Spleen (tissue), 11 donors: ENCODE results near the gene CNP. TPM values are rescaled to one million over a fixed set of nuclear protein-coding genes. Genes with fewer than 3 reads are reported as not detected.

Source experiments
- DNase-seq: peaks from one replicate; pipeline ENCODE4 v3.0.0-alpha.2; 2020
- H3K27ac ChIP-seq, 8 donors: fragments of 200-600 bp; sonication (generic) in 7 of 8; 1 replicate in 4 of 8; 2 replicates in 4 of 8; pipeline versions ENCODE4 v1.5.0 to v1.8.0; 2016 to 2021; ENCODE audit warnings: inconsistent platforms in 4 of 8, mild to moderate bottlenecking in 4 of 8, moderate library complexity in 1 of 8
- H3K27me3 ChIP-seq, 7 donors: fragments of 200-600 bp; sonication (generic) in 6 of 7; replicated peaks in 1 of 7; 1 replicate in 4 of 7; 2 replicates in 3 of 7; pipeline versions ENCODE4 v1.5.0 to v1.8.0; 2016 to 2021; ENCODE audit warnings: inconsistent platforms in 3 of 7, mild to moderate bottlenecking in 1 of 7
- H3K36me3 ChIP-seq, 6 donors: fragments of 200-600 bp; sonication (generic) in 5 of 6; 1 replicate in 4 of 6; 2 replicates in 2 of 6; pipeline versions ENCODE4 v1.5.0 to v1.8.0; 2016 to 2021; ENCODE audit warnings: inconsistent platforms in 2 of 6
- H3K4me1 ChIP-seq, 6 donors: fragments of 200-600 bp; sonication (generic) in 5 of 6; 1 replicate in 3 of 6; 2 replicates in 3 of 6; pipeline versions ENCODE4 v1.5.0 to v1.8.0; 2016 to 2021; ENCODE audit warnings: inconsistent platforms in 3 of 6
- H3K4me3 ChIP-seq, 8 donors: fragments of 200-600 bp; sonication (generic) in 7 of 8; 1 replicate in 4 of 8; 2 replicates in 4 of 8; pipeline versions ENCODE4 v1.5.0 to v1.8.0; 2016 to 2021; ENCODE audit warnings: inconsistent platforms in 4 of 8, mild to moderate bottlenecking in 4 of 8, moderate library complexity in 2 of 8
- H3K9me3 ChIP-seq, 8 donors: fragments of 200-600 bp; sonication (generic) in 7 of 8; 1 replicate in 4 of 8; 2 replicates in 4 of 8; pipeline versions ENCODE4 v1.5.0 to v1.8.0; 2016 to 2021; ENCODE audit warnings: inconsistent platforms in 4 of 8
- CTCF ChIP-seq, 11 experiments: fragments of 200-600 bp in 7 of 11; fragments of 450-650 bp in 4 of 11; sonication (generic) in 4 of 11; IDR thresholded peaks in 8 of 11; conservative IDR thresholded peaks in 3 of 11; 1 replicate in 7 of 11; 2 replicates in 4 of 11; pipeline versions ENCODE4 v1.4.0 to v1.8.0; 2016 to 2021; ENCODE audit warnings: antibody characterized with exemption in 11 of 11, inconsistent platforms in 4 of 11, mild to moderate bottlenecking in 1 of 11
- POLR2A ChIP-seq, 3 donors: fragments of 450-650 bp; IDR thresholded peaks; one replicate each; pipeline ENCODE4 v1.5.1; 2017; ENCODE audit warnings: antibody characterized with exemption in 3 of 3, mild to moderate bottlenecking in 1 of 3
- POLR2AphosphoS5 ChIP-seq, 3 donors: sonication (generic); formaldehyde crosslinking; IDR thresholded peaks; one replicate each; pipeline ENCODE4 v1.5.1; 2017; ENCODE audit warnings: antibody characterized with exemption in 3 of 3
- WGBS, 5 donors: extraction: QIAGEN DNeasy Blood & Tissue Kit in 3 of 5; methylation state at CpG; one replicate each; pipeline versions ENCODE4 v1.1.5 to v1.1.7; 2013 to 2018; 5-methylcytosine and 5-hydroxymethylcytosine counted together
- intact Hi-C: fragments of 100-400 bp; cut with DNase I; formaldehyde crosslinking; loops from one replicate; pipeline ENCODE4 v1.15.0; 2023; ENCODE audit warnings: low total_unique reads
- polyA plus RNA-seq, 3 donors: library from polyadenylated mRNA; stranded (reverse); fragments of 200-250 nt; gene quantifications; one replicate each; pipeline ENCODE4 v1.2.1, GENCODE V29; 2013
- total RNA-seq, 7 donors: library from RNA; depleted of rRNA in 3 of 7; stranded (reverse); fragments of >200 nt in 3 of 7; fragmentation: NEBNext Ultra II Directional in 4 of 7; extraction: Animal tissue kit (Norgen Biotek cat#: 25700) in 4 of 7; gene quantifications; one replicate each; pipeline versions ENCODE4 v1.1.0 to v1.2.1, GENCODE V29; 2016 to 2021
- donor health status: healthy with polysubstance abuse.
- donor health status: DM: no; HTN: no; CAD: no; lungs with moderate emphysema.
- donor health status: DM: no; HTN: no; CAD: no.
- donor health status: Bipolar disorder and iron deficiency.
- donor health status: healthy.
- donor health status: DM: no; HTN: no; CAD: no.
- donor health status: DM: yes; HTN: yes; CAD: no.

The CNP gene
- total and polyA plus RNA-seq, 10 donors = 22.3 to 49.8 (median 41.7) TPM

- DNase-seq = no peak
- H3K27ac ChIP-seq = no peak overlapping the region
Measured at GRCh38 chr17:41989702-41990419, 23.3 kb downstream of the CNP start.

GRCh38 chr17:41992576-41992975, 26.0 kb downstream of the CNP start:
- Histone ChIP-seq H3K4me1 (peaks cover 0 to 23% (median 8%) of the 10 kb centered on the region in 6 donors), H3K27ac (peak overlapping the region in 1 of 8 donors; percentile 4), H3K9me3 (no peaks in the 10 kb centered on the region), H3K27me3 (no peaks in the 10 kb centered on the region), H3K4me3 (no peak overlapping the region), H3K36me3 (peaks cover 5 to 100% (median 98%) of the 10 kb centered on the region in 6 donors)
- intact Hi-C loops = no loop called here
- TF ChIP-seq POLR2A (IDR thresholded peaks at IDR 0.05) (no peak), CTCF (IDR thresholded peaks at IDR 0.05 in 8 of 11, conservative IDR thresholded peaks at IDR 0.05 in 3 of 11) (no peak), POLR2AphosphoS5 (IDR thresholded peaks at IDR 0.05) (no peak)
- DNase-seq = no peak
- 86 to 95% (median 89%) methylated on average over 3 of the region's 3 CpGs for WGBS, 5 donors

More at GRCh38 chr17:41989702-41990419, 23.3 kb downstream of the CNP start:
- H3K4me1 ChIP-seq = peaks cover 0 to 2% (median 0%) of the 10 kb centered on the region in 6 donors
- TF ChIP-seq POLR2AphosphoS5 (IDR thresholded peaks at IDR 0.05) (no peak), CTCF (IDR thresholded peaks at IDR 0.05 in 8 of 11, conservative IDR thresholded peaks at IDR 0.05 in 3 of 11) (no peak), POLR2A (IDR thresholded peaks at IDR 0.05) (no peak)
- no peaks in the 10 kb centered on the region for H3K9me3 ChIP-seq
- H3K36me3 ChIP-seq = peaks cover 7 to 100% (median 96%) of the 10 kb centered on the region in 6 donors
- 78 to 98% (median 95%) methylated on average over 5 of the region's 5 CpGs for WGBS, 5 donors
- no peaks in the 10 kb centered on the region for H3K27me3 ChIP-seq
- H3K4me3 ChIP-seq = no peak overlapping the region
- intact Hi-C loops = no loop called here

DNA sequence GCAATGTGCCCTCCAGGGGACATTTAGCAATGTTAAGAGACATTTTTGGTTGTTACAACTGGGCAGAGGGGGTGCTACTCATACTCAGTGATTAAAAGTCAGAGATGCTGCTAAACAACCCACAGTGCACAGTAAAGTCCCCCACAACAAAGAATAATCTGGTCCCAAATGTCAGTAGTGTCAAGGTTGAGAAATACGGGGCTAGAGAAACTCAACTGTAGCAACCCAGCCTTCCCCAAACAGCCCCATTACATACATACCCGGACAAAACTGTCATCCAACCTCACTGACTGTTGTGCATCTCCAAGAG, 30.2 kb downstream of the CNP start:
- intact Hi-C loops = no loop called here
- DNase-seq = no peak
- H3K36me3 ChIP-seq = peaks cover 2 to 100% (median 91%) of the 10 kb centered on the region in 6 donors
- no peak for TF ChIP-seq POLR2A (IDR thresholded peaks at IDR 0.05)
- no peak for TF ChIP-seq POLR2AphosphoS5 (IDR thresholded peaks at IDR 0.05)
- TF ChIP-seq CTCF (IDR thresholded peaks at IDR 0.05 in 8 of 11, conservative IDR thresholded peaks at IDR 0.05 in 3 of 11) = no peak
- H3K4me3 ChIP-seq = no peak overlapping the region
- H3K27ac ChIP-seq = peak overlapping the region in 6 of 8 donors; percentile 46 to 75 (median 58)
- no peaks in the 10 kb centered on the region for H3K27me3 ChIP-seq
- 78 to 98% (median 85%) methylated on average over 2 of the region's 2 CpGs for WGBS, 5 donors
- no peaks in the 10 kb centered on the region for H3K9me3 ChIP-seq
- peaks cover 0 to 46% (median 20%) of the 10 kb centered on the region in 6 donors for H3K4me1 ChIP-seq

GRCh38 chr17:41998497-41998896, 31.9 kb downstream of the CNP start:
- Histone ChIP-seq H3K4me1 (peaks cover 2 to 63% (median 35%) of the 10 kb centered on the region in 6 donors), H3K27ac (no peak overlapping the region), H3K36me3 (peaks cover 2 to 100% (median 84%) of the 10 kb centered on the region in 6 donors), H3K4me3 (no peak overlapping the region), H3K9me3 (no peaks in the 10 kb centered on the region), H3K27me3 (no peaks in the 10 kb centered on the region)
- TF ChIP-seq CTCF (IDR thresholded peaks at IDR 0.05 in 8 of 11, conservative IDR thresholded peaks at IDR 0.05 in 3 of 11) (no peak), POLR2AphosphoS5 (IDR thresholded peaks at IDR 0.05) (no peak), POLR2A (IDR thresholded peaks at IDR 0.05) (no peak)
- intact Hi-C loops = no loop called here
- no peak for DNase-seq
- 38 to 46% (median 41%) methylated on average over 2 of the region's 2 CpGs for WGBS, 5 donors
